Activated CD8-positive, alpha-beta T cell treated with anti-CD3 and anti-CD28 coated beads for 36 hours (primary cell): ENCODE data around the gene RASD1. TPM values are rescaled to one million over a fixed set of nuclear protein-coding genes. Genes with fewer than 3 reads are reported as not detected.

Source experiments
- ATAC-seq: fragments of 200-7000 bp; cut with Tn5 transposase; one replicate; pipeline ENCODE4 v1.10.0; 2021; ENCODE audit warnings: mild to moderate bottlenecking, moderate library complexity
- CTCF ChIA-PET: fragments of 350-600 bp; sonication (Branson Sonifier 250); formaldehyde crosslinking; loops from one replicate; lab custom pipeline; 2021; ENCODE audit warnings: antibody characterized with exemption; lab: Charles Lee
- POLR2A ChIA-PET: fragments of 350-600 bp; sonication (Branson Sonifier 250); formaldehyde crosslinking; loops from one replicate; lab custom pipeline; 2021; ENCODE audit warnings: antibody characterized with exemption; lab: Charles Lee
- DNase-seq: peaks from one replicate; pipeline ENCODE4 v3.0.0-alpha.2; 2020
- H3K27ac Mint-ChIP-seq: one replicate; pipeline ENCODE4 v1.8.0; 2021; ENCODE audit warnings: mild to moderate bottlenecking, mixed read lengths
- H3K27me3 Mint-ChIP-seq: one replicate; pipeline ENCODE4 v1.8.0; 2021; ENCODE audit warnings: mixed read lengths
- H3K36me3 Mint-ChIP-seq: one replicate; pipeline ENCODE4 v1.8.0; 2021; ENCODE audit warnings: low read depth, mixed read lengths
- H3K4me1 Mint-ChIP-seq: one replicate; pipeline ENCODE4 v1.8.0; 2021; ENCODE audit warnings: low read depth, mixed read lengths
- H3K4me3 Mint-ChIP-seq: one replicate; pipeline ENCODE4 v1.8.0; 2021; ENCODE audit warnings: mild to moderate bottlenecking, moderate library complexity, mixed read lengths
- H3K9me3 Mint-ChIP-seq: one replicate; pipeline ENCODE4 v1.8.0; 2021; ENCODE audit warnings: mixed read lengths
- intact Hi-C: fragments of 100-400 bp; cut with micrococcal nuclease; formaldehyde crosslinking; loops from one replicate; pipeline ENCODE4 v1.10.0; 2022
- total RNA-seq, 2 experiments: library from RNA; stranded (reverse); gene quantifications; one replicate each; pipeline ENCODE4 v1.2.3, GENCODE V29; 2021
- TF ChIP-seq, protein P1 (sequence below): fragments of 200-600 bp; IDR thresholded peaks from one replicate; pipeline ENCODE4 v1.8.0; 2022; ENCODE audit warnings: antibody characterized with exemption, mild to moderate bottlenecking

The RASD1 gene
- total RNA-seq, 2 experiments from 2014 or later = 0.54 to 0.74 TPM

DNA sequence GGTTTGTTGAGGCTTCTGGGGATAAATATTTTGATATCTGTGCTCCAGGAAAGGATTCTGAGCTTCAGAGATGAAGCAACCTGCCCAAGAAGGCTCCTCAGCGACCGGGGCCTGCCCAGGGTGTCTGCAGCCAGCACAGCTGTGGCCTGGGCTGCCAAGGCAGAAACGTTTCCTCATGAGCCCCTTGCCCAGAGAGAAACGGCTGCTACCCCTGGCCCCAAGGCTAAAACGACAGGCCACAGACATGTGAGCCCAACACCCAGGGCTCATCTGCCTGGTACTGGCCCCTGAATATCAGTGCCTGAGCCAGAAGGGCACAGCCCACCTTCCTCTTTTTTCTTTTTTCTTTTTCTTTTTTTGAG is 45.4 kb upstream of the RASD1 start:
- CTCF ChIA-PET = no interaction called here
- Mint-ChIP-seq H3K4me1 (no peaks in the 10 kb centered on the region), H3K27me3 (no peaks in the 10 kb centered on the region), H3K9me3 (no peaks in the 10 kb centered on the region), H3K36me3 (no peaks in the 10 kb centered on the region), H3K4me3 (no peak overlapping the region), H3K27ac (no peak overlapping the region)
- intact Hi-C loops = no loop called here
- ATAC-seq (no peak), DNase-seq (no peak)
- TF ChIP-seq, protein P1, sequence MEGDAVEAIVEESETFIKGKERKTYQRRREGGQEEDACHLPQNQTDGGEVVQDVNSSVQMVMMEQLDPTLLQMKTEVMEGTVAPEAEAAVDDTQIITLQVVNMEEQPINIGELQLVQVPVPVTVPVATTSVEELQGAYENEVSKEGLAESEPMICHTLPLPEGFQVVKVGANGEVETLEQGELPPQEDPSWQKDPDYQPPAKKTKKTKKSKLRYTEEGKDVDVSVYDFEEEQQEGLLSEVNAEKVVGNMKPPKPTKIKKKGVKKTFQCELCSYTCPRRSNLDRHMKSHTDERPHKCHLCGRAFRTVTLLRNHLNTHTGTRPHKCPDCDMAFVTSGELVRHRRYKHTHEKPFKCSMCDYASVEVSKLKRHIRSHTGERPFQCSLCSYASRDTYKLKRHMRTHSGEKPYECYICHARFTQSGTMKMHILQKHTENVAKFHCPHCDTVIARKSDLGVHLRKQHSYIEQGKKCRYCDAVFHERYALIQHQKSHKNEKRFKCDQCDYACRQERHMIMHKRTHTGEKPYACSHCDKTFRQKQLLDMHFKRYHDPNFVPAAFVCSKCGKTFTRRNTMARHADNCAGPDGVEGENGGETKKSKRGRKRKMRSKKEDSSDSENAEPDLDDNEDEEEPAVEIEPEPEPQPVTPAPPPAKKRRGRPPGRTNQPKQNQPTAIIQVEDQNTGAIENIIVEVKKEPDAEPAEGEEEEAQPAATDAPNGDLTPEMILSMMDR = no peak
- POLR2A ChIA-PET = no interaction called here

- H3K4me3 Mint-ChIP-seq = no peak overlapping the region
- POLR2A ChIA-PET = no interaction called here
- no peaks in the 10 kb centered on the region for H3K27me3 Mint-ChIP-seq
- DNase-seq (no peak), ATAC-seq (no peak)
- no peak overlapping the region for H3K27ac Mint-ChIP-seq
- no peaks in the 10 kb centered on the region for H3K4me1 Mint-ChIP-seq
- intact Hi-C loops = no loop called here
- TF ChIP-seq, protein P1 = no peak
- H3K36me3 Mint-ChIP-seq = no peaks in the 10 kb centered on the region
- no peaks in the 10 kb centered on the region for H3K9me3 Mint-ChIP-seq
- CTCF ChIA-PET = no interaction called here
Observed at GRCh38 chr17:17540935-17541639, 44.9 kb upstream of the RASD1 start.

GRCh38 chr17:17540278-17540906 is 44.2 kb upstream of the RASD1 start:
- CTCF ChIA-PET = no interaction called here
- H3K9me3 Mint-ChIP-seq = no peaks in the 10 kb centered on the region
- no peaks in the 10 kb centered on the region for H3K4me1 Mint-ChIP-seq
- DNase-seq (no peak), ATAC-seq (no peak)
- intact Hi-C loops = no loop called here
- H3K36me3 Mint-ChIP-seq = no peaks in the 10 kb centered on the region
- TF ChIP-seq, protein P1 = no peak
- H3K4me3 Mint-ChIP-seq = no peak overlapping the region
- H3K27ac Mint-ChIP-seq = no peak overlapping the region
- POLR2A ChIA-PET = no interaction called here
- no peaks in the 10 kb centered on the region for H3K27me3 Mint-ChIP-seq

GRCh38 chr17:17539591-17539990 is 43.4 kb upstream of the RASD1 start:
- intact Hi-C loops = no loop called here
- TF ChIP-seq, protein P1 = no peak

More at GRCh38 chr17:17539591-17539990, 43.4 kb upstream of the RASD1 start:
- no peaks in the 10 kb centered on the region for H3K27me3 Mint-ChIP-seq
- DNase-seq (no peak), ATAC-seq (no peak)
- no peaks in the 10 kb centered on the region for H3K36me3 Mint-ChIP-seq
- H3K9me3 Mint-ChIP-seq = no peaks in the 10 kb centered on the region
- CTCF ChIA-PET = interaction anchor here (0.9 to 2.1 kb wide), 2 partner anchors 43 to 102 kb away, joined by 3 to 8 read pairs; no protein-coding TSS in a partner anchor
- no peaks in the 10 kb centered on the region for H3K4me1 Mint-ChIP-seq
- POLR2A ChIA-PET = no interaction called here
- no peak overlapping the region for H3K4me3 Mint-ChIP-seq
- no peak overlapping the region for H3K27ac Mint-ChIP-seq
